ENCODE measurements around the gene HS6ST1. TPM values are rescaled to one million over a fixed set of nuclear protein-coding genes. Genes with fewer than 3 reads are reported as not detected.

Gene HS6ST1
- total RNA-seq, 1 experiment from 2014 or later = 21.5 TPM

- H3K4me2 ChIP-seq (ENCODE audit: low read length) = no peak overlapping the region
- TF ChIP-seq EZH2 (IDR thresholded peaks at IDR 0.05; ENCODE audit: low read length, unreplicated experiment) = no peak
- TF ChIP-seq, protein P1, sequence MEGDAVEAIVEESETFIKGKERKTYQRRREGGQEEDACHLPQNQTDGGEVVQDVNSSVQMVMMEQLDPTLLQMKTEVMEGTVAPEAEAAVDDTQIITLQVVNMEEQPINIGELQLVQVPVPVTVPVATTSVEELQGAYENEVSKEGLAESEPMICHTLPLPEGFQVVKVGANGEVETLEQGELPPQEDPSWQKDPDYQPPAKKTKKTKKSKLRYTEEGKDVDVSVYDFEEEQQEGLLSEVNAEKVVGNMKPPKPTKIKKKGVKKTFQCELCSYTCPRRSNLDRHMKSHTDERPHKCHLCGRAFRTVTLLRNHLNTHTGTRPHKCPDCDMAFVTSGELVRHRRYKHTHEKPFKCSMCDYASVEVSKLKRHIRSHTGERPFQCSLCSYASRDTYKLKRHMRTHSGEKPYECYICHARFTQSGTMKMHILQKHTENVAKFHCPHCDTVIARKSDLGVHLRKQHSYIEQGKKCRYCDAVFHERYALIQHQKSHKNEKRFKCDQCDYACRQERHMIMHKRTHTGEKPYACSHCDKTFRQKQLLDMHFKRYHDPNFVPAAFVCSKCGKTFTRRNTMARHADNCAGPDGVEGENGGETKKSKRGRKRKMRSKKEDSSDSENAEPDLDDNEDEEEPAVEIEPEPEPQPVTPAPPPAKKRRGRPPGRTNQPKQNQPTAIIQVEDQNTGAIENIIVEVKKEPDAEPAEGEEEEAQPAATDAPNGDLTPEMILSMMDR (conservative IDR thresholded peaks at IDR 0.05; ENCODE audit: low read depth, low read length) = peak; percentile 55; the same call in 1 of the 2 replicates
- H3K9ac ChIP-seq (ENCODE audit: low read length) = no peak overlapping the region
- ATAC-seq (peak; percentile 50), DNase-seq (peak; percentile 47)
- no peaks in the 10 kb centered on the region for H3K9me2 ChIP-seq (replicated peaks; ENCODE audit: low read length)
- peaks cover 30% of the 10 kb centered on the region for H4K20me1 ChIP-seq (ENCODE audit: low read length)
- no peaks in the 10 kb centered on the region for H3K36me3 ChIP-seq (ENCODE audit: low read depth, low read length)
- no peak overlapping the region for H3K27ac ChIP-seq (ENCODE audit: low read length)
- intact Hi-C loops (cut with micrococcal nuclease) = no loop called here
- H3K4me3 ChIP-seq (ENCODE audit: low read length) = no peak overlapping the region
- H3K27me3 ChIP-seq (ENCODE audit: low read length) = no peaks in the 10 kb centered on the region
- no peak overlapping the region for H2AFZ ChIP-seq (ENCODE audit: low read length)
- ChIA-PET CTCF (no interaction called here), POLR2A (ENCODE audit: unreplicated experiment) (no interaction called here)
- no peaks in the 10 kb centered on the region for H3F3A ChIP-seq (ENCODE audit: low read length, unreplicated experiment)
- no peaks in the 10 kb centered on the region for H3K9me3 ChIP-seq (ENCODE audit: low read length)
- peaks cover 8% of the 10 kb centered on the region; the same call in 1 of the 2 replicates for H3K4me1 ChIP-seq (ENCODE audit: insufficient read depth, low read length)
- H3K79me2 ChIP-seq (ENCODE audit: low read length) = peaks cover 69% of the 10 kb centered on the region
- BruUV-seq (replicated peaks) = no TSS peak
These were observed 5.4 kb downstream of the HS6ST1 start for GRCh38 chr2:128313091-128313836.

GRCh38 chr2:128312411-128312810 is 6.3 kb downstream of the HS6ST1 start:
- TF ChIP-seq, protein P1 (conservative IDR thresholded peaks at IDR 0.05; ENCODE audit: low read depth, low read length) = no peak
- TF ChIP-seq EZH2phosphoT487 (IDR thresholded peaks at IDR 0.05; ENCODE audit: borderline replicate concordance, low read length) = no peak
- TF ChIP-seq EZH2 (IDR thresholded peaks at IDR 0.05; ENCODE audit: low read length, unreplicated experiment) = no peak
- Histone ChIP-seq H3K27ac (ENCODE audit: low read length) (no peak overlapping the region), H3K9me3 (ENCODE audit: low read length) (no peaks in the 10 kb centered on the region), H3K79me2 (ENCODE audit: low read length) (peaks cover 67% of the 10 kb centered on the region), H3K27me3 (ENCODE audit: low read length) (no peaks in the 10 kb centered on the region), H3K4me3 (ENCODE audit: low read length) (no peak overlapping the region), H3K9me2 (replicated peaks; ENCODE audit: low read length) (no peaks in the 10 kb centered on the region), H4K20me1 (ENCODE audit: low read length) (peaks cover 26% of the 10 kb centered on the region), H3K4me2 (ENCODE audit: low read length) (no peak overlapping the region), H2AFZ (ENCODE audit: low read length) (no peak overlapping the region), H3K36me3 (ENCODE audit: low read depth, low read length) (no peaks in the 10 kb centered on the region), H3F3A (ENCODE audit: low read length, unreplicated experiment) (no peaks in the 10 kb centered on the region), H3K4me1 (ENCODE audit: insufficient read depth, low read length) (peaks cover 8% of the 10 kb centered on the region; the same call in 1 of the 2 replicates), H3K9ac (ENCODE audit: low read length) (no peak overlapping the region)
- ATAC-seq = no peak
- no peak for DNase-seq
- BruUV-seq (replicated peaks) = no TSS peak
- ChIA-PET CTCF (no interaction called here), POLR2A (ENCODE audit: unreplicated experiment) (no interaction called here)
- intact Hi-C loops (cut with micrococcal nuclease) = no loop called here

DNA sequence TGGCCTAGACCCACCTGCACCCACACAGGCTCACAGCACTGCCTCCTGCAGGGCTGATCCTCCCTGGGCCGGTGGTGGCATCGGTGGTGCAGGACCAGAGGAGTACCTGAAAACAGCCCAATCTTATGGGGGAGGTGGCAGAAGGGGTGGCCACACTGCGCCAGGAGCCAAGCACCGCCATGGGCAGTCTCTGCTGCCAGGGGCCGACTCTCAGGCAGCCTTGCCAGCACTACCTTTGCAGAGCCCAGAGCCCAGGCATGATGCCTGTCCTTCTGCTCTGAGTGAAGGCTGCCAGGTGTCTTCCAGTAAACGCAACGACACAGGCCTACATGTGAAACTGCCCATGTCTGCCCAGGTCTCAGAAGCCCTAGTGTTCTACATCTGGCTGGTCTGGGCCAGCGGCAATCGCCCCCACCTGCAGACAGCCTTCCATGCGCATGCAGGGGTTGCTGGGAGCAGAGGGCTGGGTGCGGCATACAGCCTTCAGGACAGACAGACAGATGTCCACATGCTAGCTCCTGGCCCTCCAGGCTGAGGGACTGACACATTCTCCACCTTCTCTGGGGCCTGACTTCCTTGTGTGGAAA is 6.8 kb downstream of the HS6ST1 start:
- intact Hi-C loops (cut with micrococcal nuclease) = no loop called here
- H3K79me2 ChIP-seq (ENCODE audit: low read length) = peaks cover 67% of the 10 kb centered on the region
- CTCF ChIA-PET = no interaction called here

More for the DNA sequence above, 6.8 kb downstream of the HS6ST1 start:
- Histone ChIP-seq H3K36me3 (ENCODE audit: low read depth, low read length) (no peaks in the 10 kb centered on the region), H3F3A (ENCODE audit: low read length, unreplicated experiment) (no peaks in the 10 kb centered on the region), H3K27ac (ENCODE audit: low read length) (no peak overlapping the region), H2AFZ (ENCODE audit: low read length) (no peak overlapping the region), H3K9me3 (ENCODE audit: low read length) (no peaks in the 10 kb centered on the region), H3K9me2 (replicated peaks; ENCODE audit: low read length) (no peaks in the 10 kb centered on the region), H3K4me3 (ENCODE audit: low read length) (no peak overlapping the region), H3K27me3 (ENCODE audit: low read length) (no peaks in the 10 kb centered on the region), H3K9ac (ENCODE audit: low read length) (no peak overlapping the region), H4K20me1 (ENCODE audit: low read length) (peaks cover 21% of the 10 kb centered on the region), H3K4me2 (ENCODE audit: low read length) (no peak overlapping the region), H3K4me1 (ENCODE audit: insufficient read depth, low read length) (peaks cover 6% of the 10 kb centered on the region)
- no peak for TF ChIP-seq EZH2 (IDR thresholded peaks at IDR 0.05; ENCODE audit: low read length, unreplicated experiment)
- TF ChIP-seq, protein P1 (conservative IDR thresholded peaks at IDR 0.05; ENCODE audit: low read depth, low read length) = no peak
- TF ChIP-seq EZH2phosphoT487 (IDR thresholded peaks at IDR 0.05; ENCODE audit: borderline replicate concordance, low read length) = no peak
- DNase-seq = no peak
- ATAC-seq = no peak
- BruUV-seq (replicated peaks) = no TSS peak
- POLR2A ChIA-PET (ENCODE audit: unreplicated experiment) = no interaction called here

Measured in PC-3 (cell line).